Measurements from ENCODE around the gene ATP6V0D1.
A peak's percentile ranks its signal among the peaks of the same experiment; 100 is the strongest.
"Not testable (repeated sequence)": the region's sequence is repeated elsewhere in the genome, so short reads cannot be mapped to it uniquely, and the experiment has no call there.

ATP6V0D1 gene

GRCh38 chr16:67490335-67491096 lies 9.6 kb upstream of the ATP6V0D1 start:
- Histone ChIP-seq H3K4me3 (ENCODE audit: low read depth, low read length) (no peak overlapping the region), H3K9me3 (ENCODE audit: control insufficient read depth, insufficient read depth, low read length) (no peaks in the 10 kb centered on the region; the same call in 1 of the 2 replicates), H3K4me1 (ENCODE audit: control insufficient read depth, insufficient read depth, low read length) (peaks cover 9% of the 10 kb centered on the region), H3K36me3 (ENCODE audit: control insufficient read depth, insufficient read depth, low read length) (no peaks in the 10 kb centered on the region), H3K27ac (ENCODE audit: low read depth, low read length) (no peak overlapping the region), H3K27me3 (ENCODE audit: control insufficient read depth, insufficient read depth, low read length) (peaks cover 77% of the 10 kb centered on the region), H3K9ac (ENCODE audit: low read depth, low read length) (no peak overlapping the region)

- H3K9me3 ChIP-seq (ENCODE audit: control insufficient read depth, insufficient read depth, low read length) = no peaks in the 10 kb centered on the region; the same call in 1 of the 2 replicates
- peaks cover 9% of the 10 kb centered on the region for H3K4me1 ChIP-seq (ENCODE audit: control insufficient read depth, insufficient read depth, low read length)
- H3K36me3 ChIP-seq (ENCODE audit: control insufficient read depth, insufficient read depth, low read length) = no peaks in the 10 kb centered on the region
- H3K27ac ChIP-seq (ENCODE audit: low read depth, low read length) = peak overlapping the region; percentile 65
- H3K4me3 ChIP-seq (ENCODE audit: low read depth, low read length) = 0 out of 2 replicates have a peak overlapping the region, but pooled peaks have one; percentile 3
- H3K27me3 ChIP-seq (ENCODE audit: control insufficient read depth, insufficient read depth, low read length) = peaks cover 75% of the 10 kb centered on the region
- H3K9ac ChIP-seq (ENCODE audit: low read depth, low read length) = no peak overlapping the region
Observed at GRCh38 chr16:67489401-67490083, 8.6 kb upstream of the ATP6V0D1 start.

GRCh38 chr16:67487561-67487960 lies 6.6 kb upstream of the ATP6V0D1 start:
- H3K27ac ChIP-seq (ENCODE audit: low read depth, low read length); H3K36me3 ChIP-seq (ENCODE audit: control insufficient read depth, insufficient read depth, low read length); H3K4me1 ChIP-seq (ENCODE audit: control insufficient read depth, insufficient read depth, low read length); H3K4me3 ChIP-seq (ENCODE audit: low read depth, low read length); H3K9ac ChIP-seq (ENCODE audit: low read depth, low read length); H3K9me3 ChIP-seq (ENCODE audit: control insufficient read depth, insufficient read depth, low read length): not testable (repeated sequence)
- peaks cover 64% of the 10 kb centered on the region for H3K27me3 ChIP-seq (ENCODE audit: control insufficient read depth, insufficient read depth, low read length)

GRCh38 chr16:67486805-67487204 lies 5.8 kb upstream of the ATP6V0D1 start:
- H3K27ac ChIP-seq (ENCODE audit: low read depth, low read length) = no peak overlapping the region
- no peak overlapping the region for H3K4me3 ChIP-seq (ENCODE audit: low read depth, low read length)
- H3K9ac ChIP-seq (ENCODE audit: low read depth, low read length) = no peak overlapping the region
- H3K36me3 ChIP-seq (ENCODE audit: control insufficient read depth, insufficient read depth, low read length) = no peaks in the 10 kb centered on the region
- peaks cover 56% of the 10 kb centered on the region for H3K27me3 ChIP-seq (ENCODE audit: control insufficient read depth, insufficient read depth, low read length)
- peaks cover 12% of the 10 kb centered on the region for H3K4me1 ChIP-seq (ENCODE audit: control insufficient read depth, insufficient read depth, low read length)
- H3K9me3 ChIP-seq (ENCODE audit: control insufficient read depth, insufficient read depth, low read length) = no peaks in the 10 kb centered on the region; the same call in 1 of the 2 replicates

GRCh38 chr16:67483731-67484525 lies 3.0 kb upstream of the ATP6V0D1 start:
- Histone ChIP-seq H3K27me3 (ENCODE audit: control insufficient read depth, insufficient read depth, low read length) (peaks cover 28% of the 10 kb centered on the region), H3K27ac (ENCODE audit: low read depth, low read length) (no peak overlapping the region), H3K36me3 (ENCODE audit: control insufficient read depth, insufficient read depth, low read length) (no peaks in the 10 kb centered on the region), H3K4me3 (ENCODE audit: low read depth, low read length) (no peak overlapping the region), H3K4me1 (ENCODE audit: control insufficient read depth, insufficient read depth, low read length) (peaks cover 11% of the 10 kb centered on the region), H3K9ac (ENCODE audit: low read depth, low read length) (no peak overlapping the region), H3K9me3 (ENCODE audit: control insufficient read depth, insufficient read depth, low read length) (no peaks in the 10 kb centered on the region)

GRCh38 chr16:67483150-67483549 lies 2.2 kb upstream of the ATP6V0D1 start, which contains the start of gene AGRP:
TSS of gene AGRP (minus strand) at chr16:67483547. CDS start at chr16:67483398, 149 bp downstream.
- Histone ChIP-seq H3K9me3 (ENCODE audit: control insufficient read depth, insufficient read depth, low read length) (no peaks in the 10 kb centered on the region), H3K4me1 (ENCODE audit: control insufficient read depth, insufficient read depth, low read length) (peaks cover 9% of the 10 kb centered on the region), H3K36me3 (ENCODE audit: control insufficient read depth, insufficient read depth, low read length) (no peaks in the 10 kb centered on the region), H3K27ac (ENCODE audit: low read depth, low read length) (no peak within 1 kb of the TSS), H3K4me3 (ENCODE audit: low read depth, low read length) (no peak within 1 kb of the TSS), H3K9ac (ENCODE audit: low read depth, low read length) (no peak within 1 kb of the TSS), H3K27me3 (ENCODE audit: control insufficient read depth, insufficient read depth, low read length) (peaks cover 20% of the 10 kb centered on the region)

- no peak overlapping the region for H3K27ac ChIP-seq (ENCODE audit: low read depth, low read length)
- H3K4me1 ChIP-seq (ENCODE audit: control insufficient read depth, insufficient read depth, low read length) = peaks cover 9% of the 10 kb centered on the region
- no peaks in the 10 kb centered on the region for H3K36me3 ChIP-seq (ENCODE audit: control insufficient read depth, insufficient read depth, low read length)
- no peaks in the 10 kb centered on the region for H3K9me3 ChIP-seq (ENCODE audit: control insufficient read depth, insufficient read depth, low read length)
- H3K27me3 ChIP-seq (ENCODE audit: control insufficient read depth, insufficient read depth, low read length) = peaks cover 12% of the 10 kb centered on the region
- H3K9ac ChIP-seq (ENCODE audit: low read depth, low read length) = no peak overlapping the region
- H3K4me3 ChIP-seq (ENCODE audit: low read depth, low read length) = no peak overlapping the region
Observed at GRCh38 chr16:67482233-67482924, 1.4 kb upstream of the ATP6V0D1 start.

GRCh38 chr16:67481561-67482232 lies 740 bp upstream of the ATP6V0D1 start:
- H3K4me3 ChIP-seq (ENCODE audit: low read depth, low read length) = peak overlapping the region; percentile 63
- H3K27me3 ChIP-seq (ENCODE audit: control insufficient read depth, insufficient read depth, low read length) = peaks cover 6% of the 10 kb centered on the region
- no peaks in the 10 kb centered on the region for H3K9me3 ChIP-seq (ENCODE audit: control insufficient read depth, insufficient read depth, low read length)
- H3K27ac ChIP-seq (ENCODE audit: low read depth, low read length) = peak overlapping the region; percentile 88
- H3K9ac ChIP-seq (ENCODE audit: low read depth, low read length) = peak overlapping the region; percentile 48
- peaks cover 9% of the 10 kb centered on the region for H3K4me1 ChIP-seq (ENCODE audit: control insufficient read depth, insufficient read depth, low read length)
- H3K36me3 ChIP-seq (ENCODE audit: control insufficient read depth, insufficient read depth, low read length) = no peaks in the 10 kb centered on the region

- H3K4me3 ChIP-seq (ENCODE audit: low read depth, low read length) = no peak overlapping the region
- H3K36me3 ChIP-seq (ENCODE audit: control insufficient read depth, insufficient read depth, low read length) = no peaks in the 10 kb centered on the region
- no peaks in the 10 kb centered on the region for H3K27me3 ChIP-seq (ENCODE audit: control insufficient read depth, insufficient read depth, low read length)
- H3K4me1 ChIP-seq (ENCODE audit: control insufficient read depth, insufficient read depth, low read length) = peaks cover 9% of the 10 kb centered on the region
- H3K27ac ChIP-seq (ENCODE audit: low read depth, low read length) = no peak overlapping the region
- H3K9ac ChIP-seq (ENCODE audit: low read depth, low read length) = no peak overlapping the region
- no peaks in the 10 kb centered on the region for H3K9me3 ChIP-seq (ENCODE audit: control insufficient read depth, insufficient read depth, low read length)
Observed at GRCh38 chr16:67477960-67478554, 2.9 kb downstream of the ATP6V0D1 start.
